CD14-positive monocyte (primary cell): ENCODE measurements around the gene HES4. TPM values are rescaled to one million over a fixed set of nuclear protein-coding genes. Genes with fewer than 3 reads are reported as not detected.

Experiments
- DNase-seq, 3 donors: peaks; one replicate each; pipeline ENCODE4 v3.0.0-alpha.2; 2011 to 2022
- H2AFZ ChIP-seq: 2 replicates; pipeline ENCODE4 v1.6.0; 2012; ENCODE audit warnings: mild to moderate bottlenecking, low read depth, low read length, inconsistent platforms; ENCODE audit not compliant: insufficient read depth, poor library complexity, severe bottlenecking
- H3K27ac ChIP-seq, 2 donors: 1 replicate in 1 of 2; 2 replicates in 1 of 2; pipeline ENCODE4 v1.5.1; 2012 to 2013; ENCODE audit warnings: low read length in 2 of 2, control low read depth in 1 of 2, inconsistent platforms in 1 of 2, low read depth in 1 of 2, mild to moderate bottlenecking in 1 of 2
- H3K27me3 ChIP-seq, 2 donors: one replicate each; pipeline versions ENCODE4 v1.6.0 to v1.6.1; 2011 to 2013; ENCODE audit warnings: low read length in 2 of 2; ENCODE audit not compliant: control insufficient read depth in 2 of 2, insufficient read depth in 2 of 2
- H3K36me3 ChIP-seq, 2 donors: replicated peaks in 1 of 2; 1 replicate in 1 of 2; 2 replicates in 1 of 2; pipeline versions ENCODE4 v1.5.1 to v1.6.1; 2012 to 2013; ENCODE audit warnings: low read length in 2 of 2, control low read depth in 1 of 2, inconsistent platforms in 1 of 2, mild to moderate bottlenecking in 1 of 2; ENCODE audit not compliant: insufficient read depth in 2 of 2, control insufficient read depth in 1 of 2
- H3K4me1 ChIP-seq, 2 donors: 1 replicate in 1 of 2; 2 replicates in 1 of 2; pipeline versions ENCODE4 v1.5.1 to v1.6.1; 2012 to 2013; ENCODE audit warnings: low read length in 2 of 2, control low read depth in 1 of 2, inconsistent platforms in 1 of 2, mild to moderate bottlenecking in 1 of 2, moderate library complexity in 1 of 2; ENCODE audit not compliant: insufficient read depth in 2 of 2, control insufficient read depth in 1 of 2
- H3K4me2 ChIP-seq: replicated peaks from 2 replicates; pipeline ENCODE3; 2012; ENCODE audit warnings: low read length, moderate library complexity, mild to moderate bottlenecking; ENCODE audit not compliant: poor library complexity, severe bottlenecking; ENCODE audit errors: extremely low read depth
- H3K4me3 ChIP-seq, 3 experiments: fragments of 200-600 bp in 1 of 3; sonication (generic) in 1 of 3; replicated peaks in 1 of 3; 1 replicate in 2 of 3; 2 replicates in 1 of 3; pipeline ENCODE4 v1.5.1; 2011 to 2013; ENCODE audit warnings: low read length in 3 of 3, mild to moderate bottlenecking in 3 of 3, control low read depth in 2 of 3, low read depth in 2 of 3, inconsistent platforms in 1 of 3, moderate library complexity in 1 of 3
- H3K79me2 ChIP-seq: 2 replicates; pipeline ENCODE4 v1.6.0; 2012; ENCODE audit warnings: mild to moderate bottlenecking, control low read depth, inconsistent platforms, low read length, moderate library complexity; ENCODE audit not compliant: insufficient read depth
- H3K9ac ChIP-seq: 2 replicates; pipeline ENCODE4 v1.6.0; 2017; ENCODE audit warnings: low read length, mild to moderate bottlenecking; ENCODE audit not compliant: insufficient read depth, poor library complexity, severe bottlenecking
- H3K9me3 ChIP-seq, 2 donors: replicated peaks in 1 of 2; 1 replicate in 1 of 2; 2 replicates in 1 of 2; pipeline versions ENCODE4 v1.5.1 to v1.6.1; 2012 to 2013; ENCODE audit warnings: low read length in 2 of 2, control low read depth in 1 of 2; ENCODE audit not compliant: control insufficient read depth in 1 of 2, insufficient read depth in 1 of 2
- H4K20me1 ChIP-seq: 2 replicates; pipeline ENCODE4 v1.6.0; 2012; ENCODE audit warnings: mild to moderate bottlenecking, low read length, control low read depth, moderate library complexity; ENCODE audit not compliant: insufficient read depth
- H3K27ac Mint-ChIP-seq, 7 donors: one replicate each; pipeline ENCODE4 v1.8.0; 2020; ENCODE audit warnings: mild to moderate bottlenecking in 7 of 7, mixed read lengths in 7 of 7, moderate library complexity in 6 of 7, inconsistent platforms in 2 of 7
- H3K27me3 Mint-ChIP-seq, 3 donors: one replicate each; pipeline ENCODE4 v1.8.0; 2021 to 2022; ENCODE audit warnings: low read depth in 3 of 3, mild to moderate bottlenecking in 3 of 3, mixed read lengths in 3 of 3, moderate library complexity in 3 of 3, inconsistent platforms in 1 of 3
- H3K36me3 Mint-ChIP-seq, 2 donors: one replicate each; pipeline ENCODE4 v1.8.0; 2020; ENCODE audit warnings: mixed read lengths in 2 of 2, inconsistent platforms in 1 of 2, mild to moderate bottlenecking in 1 of 2
- H3K4me1 Mint-ChIP-seq: one replicate; pipeline ENCODE4 v1.8.0; 2020; ENCODE audit warnings: mild to moderate bottlenecking, mixed read lengths
- H3K4me3 Mint-ChIP-seq, 2 donors: one replicate each; pipeline ENCODE4 v1.8.0; 2020; ENCODE audit warnings: mild to moderate bottlenecking in 2 of 2, mixed read lengths in 2 of 2, moderate library complexity in 1 of 2
- H3K9me3 Mint-ChIP-seq, 7 donors: one replicate each; pipeline ENCODE4 v1.8.0; 2020 to 2022; ENCODE audit warnings: mixed read lengths in 7 of 7, mild to moderate bottlenecking in 6 of 7, moderate library complexity in 6 of 7, inconsistent platforms in 2 of 7
- CTCF ChIP-seq: fragments of 200-600 bp; IDR thresholded peaks from one replicate; pipeline ENCODE4 v1.8.0; 2022; ENCODE audit warnings: antibody characterized with exemption, mild to moderate bottlenecking
- WGBS: methylation state at CpG from one replicate; pipeline ENCODE4 v1.1.5; 2013; ENCODE audit warnings: missing lambda C conversion rate; ENCODE audit not compliant: insufficient coverage; 5-methylcytosine and 5-hydroxymethylcytosine counted together
- intact Hi-C, 2 donors: fragments of 100-400 bp; cut with micrococcal nuclease; formaldehyde crosslinking; loops; one replicate each; pipeline versions ENCODE4 v1.15.0 to v1.15.1; 2023
- polyA plus RNA-seq, 3 donors: library from polyadenylated mRNA; depleted of rRNA in 1 of 3; unstranded in 2 of 3; stranded (reverse) in 1 of 3; fragments of 300-500 nt in 2 of 3; fragments of >200 nt in 1 of 3; fragmentation: Illumina TruSeq in 2 of 3; gene quantifications; 1 replicate in 2 of 3; 2 replicates in 1 of 3; pipeline ENCODE4 v1.2.3, GENCODE V29; 2012 to 2021

HES4 gene
- polyA plus RNA-seq, 3 donors = 1.4 to 26.8 (median 2.0) TPM

DNA sequence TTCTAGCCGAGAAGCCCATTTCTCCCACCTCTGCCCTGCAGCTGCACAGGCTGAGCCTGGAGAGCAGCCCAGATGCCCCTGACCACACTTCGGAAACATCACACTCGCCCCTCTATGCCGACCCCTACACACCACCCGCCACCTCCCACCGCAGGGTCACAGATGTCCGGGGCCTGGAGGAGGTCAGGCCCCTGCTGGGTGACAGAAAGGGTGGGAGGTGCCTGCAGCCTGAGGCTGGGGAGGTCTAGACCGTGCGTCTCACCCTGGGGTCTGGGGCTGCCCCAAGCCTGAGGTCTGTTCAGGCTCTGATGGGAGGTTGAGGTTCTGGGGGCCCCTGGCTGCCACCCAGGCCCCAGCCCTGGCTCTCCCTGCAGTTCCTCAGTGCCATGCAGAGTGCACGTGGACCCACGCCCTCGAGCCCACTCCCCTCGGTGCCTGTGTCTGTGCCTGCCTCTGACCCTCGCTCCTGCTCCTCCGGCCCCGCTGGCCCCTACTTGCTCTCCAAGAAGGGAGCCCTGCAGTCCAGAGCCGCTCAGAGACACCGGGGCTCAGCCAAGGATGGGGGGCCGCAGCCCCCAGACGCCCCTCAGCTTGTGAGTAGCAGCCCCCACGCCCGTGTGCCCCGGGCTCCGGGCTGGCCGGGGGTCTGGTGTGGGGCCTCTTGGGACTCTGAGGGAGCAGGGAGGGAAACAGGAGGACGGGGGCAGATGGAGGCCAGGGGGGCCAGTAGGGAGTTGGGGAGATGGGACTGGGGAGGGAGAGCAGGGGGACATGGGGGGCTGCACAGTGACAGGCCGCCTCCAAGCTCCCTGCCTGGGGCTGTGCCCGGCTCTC is 26.2 kb downstream of the HES4 start:
- H3K9ac ChIP-seq = no peak overlapping the region
- no peak overlapping the region for H3K4me3 Mint-ChIP-seq

More for the DNA sequence above, 26.2 kb downstream of the HES4 start:
- TF ChIP-seq CTCF = no peak
- Histone ChIP-seq H3K9me3 (peaks cover 5 to 8% of the 10 kb centered on the region in 2 donors), H3K27ac (no peak overlapping the region), H3K27me3 (peaks cover 3 to 30% of the 10 kb centered on the region in 2 donors), H3K4me1 (peaks cover 5 to 8% of the 10 kb centered on the region in 2 donors), H3K36me3 (no peaks in the 10 kb centered on the region), H3K4me3 (no peak overlapping the region), H4K20me1 (no peaks in the 10 kb centered on the region), H2AFZ (no peak overlapping the region), H3K79me2 (no peaks in the 10 kb centered on the region), H3K4me2 (no peak overlapping the region)
- intact Hi-C loops = loop anchor here in 1 of 2 donors (2.0 kb wide), 1 partner anchor 69 kb away; no protein-coding TSS in a partner anchor
- no peak for DNase-seq
- Mint-ChIP-seq H3K9me3 (peaks cover 0 to 8% (median 5%) of the 10 kb centered on the region in 7 donors), H3K27ac (no peak overlapping the region), H3K36me3 (no peaks in the 10 kb centered on the region), H3K27me3 (peaks cover 25 to 55% (median 37%) of the 10 kb centered on the region in 3 donors), H3K4me1 (peaks cover 3% of the 10 kb centered on the region)
- WGBS = 93% methylated on average over 17 of the region's 28 CpGs
